ENCODE results near the gene MYO7A. TPM values are rescaled to one million over a fixed set of nuclear protein-coding genes. Genes with fewer than 3 reads are reported as not detected.

The MYO7A gene
- total RNA-seq, 2 donors from 2014 or later: 3.1 to 102 TPM

GRCh38 chr11:77167111-77167626, 39.1 kb downstream of the MYO7A start:
- no peaks in the 10 kb centered on the region for H3K9me3 ChIP-seq
- TF ChIP-seq POLR2AphosphoS5 (IDR thresholded peaks at IDR 0.05) (no peak), POLR2A (IDR thresholded peaks at IDR 0.05) (no peak)
- TF ChIP-seq, protein P1, sequence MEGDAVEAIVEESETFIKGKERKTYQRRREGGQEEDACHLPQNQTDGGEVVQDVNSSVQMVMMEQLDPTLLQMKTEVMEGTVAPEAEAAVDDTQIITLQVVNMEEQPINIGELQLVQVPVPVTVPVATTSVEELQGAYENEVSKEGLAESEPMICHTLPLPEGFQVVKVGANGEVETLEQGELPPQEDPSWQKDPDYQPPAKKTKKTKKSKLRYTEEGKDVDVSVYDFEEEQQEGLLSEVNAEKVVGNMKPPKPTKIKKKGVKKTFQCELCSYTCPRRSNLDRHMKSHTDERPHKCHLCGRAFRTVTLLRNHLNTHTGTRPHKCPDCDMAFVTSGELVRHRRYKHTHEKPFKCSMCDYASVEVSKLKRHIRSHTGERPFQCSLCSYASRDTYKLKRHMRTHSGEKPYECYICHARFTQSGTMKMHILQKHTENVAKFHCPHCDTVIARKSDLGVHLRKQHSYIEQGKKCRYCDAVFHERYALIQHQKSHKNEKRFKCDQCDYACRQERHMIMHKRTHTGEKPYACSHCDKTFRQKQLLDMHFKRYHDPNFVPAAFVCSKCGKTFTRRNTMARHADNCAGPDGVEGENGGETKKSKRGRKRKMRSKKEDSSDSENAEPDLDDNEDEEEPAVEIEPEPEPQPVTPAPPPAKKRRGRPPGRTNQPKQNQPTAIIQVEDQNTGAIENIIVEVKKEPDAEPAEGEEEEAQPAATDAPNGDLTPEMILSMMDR (IDR thresholded peaks at IDR 0.05): no peak
- no peak overlapping the region for H3K4me3 ChIP-seq
- H3K36me3 ChIP-seq: no peaks in the 10 kb centered on the region
- no peak overlapping the region for H3K27ac ChIP-seq
- H3K4me1 ChIP-seq (replicated peaks): no peaks in the 10 kb centered on the region
- WGBS: 95% methylated on average over 9 of the region's 9 CpGs
- intact Hi-C loops (cut with DNase I): no loop called here
- no peak for DNase-seq (ENCODE audit: low spot score)
- H3K27me3 ChIP-seq (replicated peaks; ENCODE audit: insufficient read depth): no peaks in the 10 kb centered on the region

DNA sequence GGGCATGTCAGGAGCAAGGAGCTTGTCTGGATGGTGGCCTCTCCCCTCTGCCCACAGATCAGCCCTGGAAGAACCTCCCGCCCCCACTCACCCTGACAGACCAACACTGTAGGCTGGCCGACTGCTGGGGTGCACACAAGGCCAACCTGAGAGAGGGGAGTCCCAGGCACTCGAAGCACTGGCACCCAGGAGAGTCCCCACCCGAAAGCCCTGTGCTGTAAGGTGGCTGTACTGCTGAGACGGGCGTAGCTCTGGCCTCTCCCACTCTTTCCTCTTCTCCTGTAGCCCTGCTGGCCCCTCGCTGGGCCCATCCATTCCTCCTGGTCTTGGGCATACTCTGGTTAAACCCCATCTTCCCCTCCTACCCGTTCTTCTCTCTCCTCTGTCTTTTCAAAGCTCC, 39.7 kb downstream of the MYO7A start:
- Histone ChIP-seq H3K9me3 (no peaks in the 10 kb centered on the region), H3K27ac (no peak overlapping the region), H3K36me3 (no peaks in the 10 kb centered on the region), H3K4me3 (no peak overlapping the region), H3K27me3 (replicated peaks; ENCODE audit: insufficient read depth) (no peaks in the 10 kb centered on the region), H3K4me1 (replicated peaks) (no peaks in the 10 kb centered on the region)
- no peak for TF ChIP-seq POLR2A (IDR thresholded peaks at IDR 0.05)
- no peak for TF ChIP-seq POLR2AphosphoS5 (IDR thresholded peaks at IDR 0.05)
- TF ChIP-seq, protein P1 (IDR thresholded peaks at IDR 0.05): no peak
- DNase-seq (ENCODE audit: low spot score): no peak
- WGBS: 86% methylated on average over 8 of the region's 8 CpGs
- intact Hi-C loops (cut with DNase I): no loop called here

- H3K36me3 ChIP-seq: no peaks in the 10 kb centered on the region
- no peaks in the 10 kb centered on the region for H3K9me3 ChIP-seq
- TF ChIP-seq, protein P1 (IDR thresholded peaks at IDR 0.05): no peak
- TF ChIP-seq POLR2AphosphoS5 (IDR thresholded peaks at IDR 0.05) (no peak), POLR2A (IDR thresholded peaks at IDR 0.05) (no peak)
- intact Hi-C loops (cut with DNase I): no loop called here
- no peak overlapping the region for H3K4me3 ChIP-seq
- H3K27ac ChIP-seq: no peak overlapping the region
- no peaks in the 10 kb centered on the region for H3K27me3 ChIP-seq (replicated peaks; ENCODE audit: insufficient read depth)
- WGBS: 77% methylated on average over 5 of the region's 5 CpGs
- DNase-seq (ENCODE audit: low spot score): no peak
- no peaks in the 10 kb centered on the region for H3K4me1 ChIP-seq (replicated peaks)
Observed at GRCh38 chr11:77170107-77170506, 42.1 kb downstream of the MYO7A start.

DNA sequence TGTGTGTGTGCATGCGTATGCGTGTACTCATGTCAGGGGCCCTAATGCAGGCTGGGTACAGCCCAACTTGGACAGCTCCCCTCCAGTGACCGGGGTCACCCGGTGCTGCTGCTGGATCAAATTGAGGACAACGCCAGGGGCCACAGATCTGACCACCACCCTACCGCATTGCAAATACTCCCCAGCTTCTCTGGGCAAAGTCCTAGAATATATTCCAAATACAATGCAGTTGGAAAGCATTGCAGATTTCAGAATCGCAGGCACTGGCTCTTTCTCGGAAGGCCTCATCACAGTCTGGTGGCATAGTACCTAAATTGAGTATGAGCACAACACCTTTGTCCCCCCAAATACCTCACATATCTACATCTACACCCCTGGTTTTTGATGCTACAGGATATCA, 43.2 kb downstream of the MYO7A start:
- Histone ChIP-seq H3K4me3 (no peak overlapping the region), H3K4me1 (replicated peaks) (no peaks in the 10 kb centered on the region), H3K27ac (no peak overlapping the region), H3K27me3 (replicated peaks; ENCODE audit: insufficient read depth) (no peaks in the 10 kb centered on the region), H3K36me3 (no peaks in the 10 kb centered on the region), H3K9me3 (no peaks in the 10 kb centered on the region)
- WGBS: 95% methylated on average over 8 of the region's 8 CpGs
- DNase-seq (ENCODE audit: low spot score): no peak
- intact Hi-C loops (cut with DNase I): no loop called here
- TF ChIP-seq, protein P1 (IDR thresholded peaks at IDR 0.05): no peak
- no peak for TF ChIP-seq POLR2A (IDR thresholded peaks at IDR 0.05)
- TF ChIP-seq POLR2AphosphoS5 (IDR thresholded peaks at IDR 0.05): no peak

- TF ChIP-seq, protein P1 (IDR thresholded peaks at IDR 0.05): no peak
- no peak for TF ChIP-seq POLR2AphosphoS5 (IDR thresholded peaks at IDR 0.05)
- no peak for TF ChIP-seq POLR2A (IDR thresholded peaks at IDR 0.05)
- H3K4me1 ChIP-seq (replicated peaks): no peaks in the 10 kb centered on the region
- 86% methylated on average over 20 of the region's 20 CpGs for WGBS
- DNase-seq (ENCODE audit: low spot score): no peak
- intact Hi-C loops (cut with DNase I): no loop called here
- no peaks in the 10 kb centered on the region for H3K36me3 ChIP-seq
- H3K27ac ChIP-seq: no peak overlapping the region
- no peaks in the 10 kb centered on the region for H3K27me3 ChIP-seq (replicated peaks; ENCODE audit: insufficient read depth)
- no peak overlapping the region for H3K4me3 ChIP-seq
- H3K9me3 ChIP-seq: no peaks in the 10 kb centered on the region
Observed at GRCh38 chr11:77171885-77172665, 44.0 kb downstream of the MYO7A start.
